ENCODE results near the gene PCGF6.

GRCh38 chr10:103287992-103288391, 62.9 kb downstream of the PCGF6 start:
- TF ChIP-seq EZH2 (IDR thresholded peaks at IDR 0.05; ENCODE audit: insufficient read depth, poor library complexity, severe bottlenecking) (no peak), EZH2phosphoT487 (IDR thresholded peaks at IDR 0.05; ENCODE audit: insufficient read depth, low read depth) (no peak)
